Trophoblast cell (in vitro differentiated cells and primary cell): ENCODE data around the gene GHRHR.

Experiments
- DNase-seq, 2 donors: peaks; one replicate each; pipeline ENCODE4 v3.0.0-alpha.2; 2016
- H2AFZ ChIP-seq: 2 replicates; pipeline ENCODE4 v1.6.1; 2013; ENCODE audit warnings: low read length, moderate library complexity, mild to moderate bottlenecking; ENCODE audit not compliant: insufficient read depth, poor library complexity
- H2AK5ac ChIP-seq: 2 replicates; pipeline ENCODE4 v1.6.1; 2013; ENCODE audit warnings: mild to moderate bottlenecking, low read length
- H2BK120ac ChIP-seq: 2 replicates; pipeline ENCODE4 v1.6.1; 2013; ENCODE audit warnings: low read length, mild to moderate bottlenecking, moderate library complexity; ENCODE audit not compliant: insufficient read depth, poor library complexity
- H2BK12ac ChIP-seq: 2 replicates; pipeline ENCODE4 v1.6.1; 2013; ENCODE audit warnings: mild to moderate bottlenecking, low read length, moderate library complexity
- H2BK5ac ChIP-seq: 2 replicates; pipeline ENCODE4 v1.6.1; 2013; ENCODE audit warnings: low read length, low read depth, moderate library complexity, mild to moderate bottlenecking; ENCODE audit not compliant: poor library complexity
- H3K14ac ChIP-seq: 2 replicates; pipeline ENCODE4 v1.6.1; 2013; ENCODE audit warnings: mild to moderate bottlenecking, low read length
- H3K18ac ChIP-seq: 2 replicates; pipeline ENCODE4 v1.6.1; 2013; ENCODE audit warnings: mild to moderate bottlenecking, low read length
- H3K23ac ChIP-seq: 2 replicates; pipeline ENCODE4 v1.6.1; 2013; ENCODE audit warnings: low read length
- H3K27ac ChIP-seq: 2 replicates; pipeline ENCODE4 v1.5.1; 2013; ENCODE audit warnings: low read depth, mild to moderate bottlenecking, inconsistent platforms, low read length, moderate library complexity
- H3K27me3 ChIP-seq: 2 replicates; pipeline ENCODE4 v1.6.1; 2013; ENCODE audit warnings: inconsistent platforms, mild to moderate bottlenecking, low read length, moderate library complexity; ENCODE audit not compliant: insufficient read depth
- H3K36me3 ChIP-seq, 2 experiments: 1 replicate in 1 of 2; 2 replicates in 1 of 2; pipeline ENCODE4 v1.6.1; 2013; ENCODE audit warnings: low read length in 2 of 2, mild to moderate bottlenecking in 2 of 2, moderate library complexity in 1 of 2; ENCODE audit not compliant: insufficient read depth in 2 of 2, control insufficient read depth in 1 of 2
- H3K4ac ChIP-seq: 2 replicates; pipeline ENCODE4 v1.6.1; 2013; ENCODE audit warnings: low read depth, mild to moderate bottlenecking, low read length, moderate library complexity
- H3K4me1 ChIP-seq, 2 experiments: 1 replicate in 1 of 2; 2 replicates in 1 of 2; pipeline ENCODE4 v1.6.1; 2013; ENCODE audit warnings: low read length in 2 of 2, mild to moderate bottlenecking in 2 of 2, moderate library complexity in 1 of 2; ENCODE audit not compliant: insufficient read depth in 2 of 2, control insufficient read depth in 1 of 2
- H3K4me2 ChIP-seq: 2 replicates; pipeline ENCODE4 v1.6.1; 2013; ENCODE audit warnings: inconsistent platforms, mild to moderate bottlenecking, low read length, moderate library complexity
- H3K4me3 ChIP-seq: 2 replicates; pipeline ENCODE4 v1.5.1; 2013; ENCODE audit warnings: mild to moderate bottlenecking, low read depth, low read length, inconsistent platforms
- H3K79me1 ChIP-seq: one replicate; pipeline ENCODE4 v1.6.1; 2013; ENCODE audit warnings: low read length
- H3K79me2 ChIP-seq: 2 replicates; pipeline ENCODE4 v1.6.1; 2013; ENCODE audit warnings: low read length, mild to moderate bottlenecking; ENCODE audit not compliant: control insufficient read depth, insufficient read depth, poor library complexity
- H3K9ac ChIP-seq: 2 replicates; pipeline ENCODE4 v1.6.1; 2013; ENCODE audit warnings: mild to moderate bottlenecking, low read length
- H3K9me3 ChIP-seq: 2 replicates; pipeline ENCODE4 v1.6.1; 2013; ENCODE audit warnings: low read depth, mild to moderate bottlenecking, control low read depth, inconsistent platforms, low read length; ENCODE audit not compliant: insufficient read depth
- H4K12ac ChIP-seq: 2 replicates; pipeline ENCODE4 v1.6.1; 2013; ENCODE audit warnings: low read depth, mild to moderate bottlenecking, low read length, moderate library complexity
- H4K8ac ChIP-seq: 2 replicates; pipeline ENCODE4 v1.6.1; 2013; ENCODE audit warnings: low read depth, mild to moderate bottlenecking, low read length, moderate library complexity
- H4K91ac ChIP-seq: one replicate; pipeline ENCODE4 v1.6.1; 2013; ENCODE audit warnings: low read depth, mild to moderate bottlenecking, low read length, moderate library complexity
- WGBS: extraction: QIAGEN DNeasy Blood & Tissue Kit; methylation state at CpG from one replicate; pipeline ENCODE4 v1.1.7; 2013; ENCODE audit warnings: missing lambda C conversion rate; ENCODE audit not compliant: insufficient read length, insufficient coverage; ENCODE audit errors: extremely low coverage; 5-methylcytosine and 5-hydroxymethylcytosine counted together

GHRHR gene

DNA sequence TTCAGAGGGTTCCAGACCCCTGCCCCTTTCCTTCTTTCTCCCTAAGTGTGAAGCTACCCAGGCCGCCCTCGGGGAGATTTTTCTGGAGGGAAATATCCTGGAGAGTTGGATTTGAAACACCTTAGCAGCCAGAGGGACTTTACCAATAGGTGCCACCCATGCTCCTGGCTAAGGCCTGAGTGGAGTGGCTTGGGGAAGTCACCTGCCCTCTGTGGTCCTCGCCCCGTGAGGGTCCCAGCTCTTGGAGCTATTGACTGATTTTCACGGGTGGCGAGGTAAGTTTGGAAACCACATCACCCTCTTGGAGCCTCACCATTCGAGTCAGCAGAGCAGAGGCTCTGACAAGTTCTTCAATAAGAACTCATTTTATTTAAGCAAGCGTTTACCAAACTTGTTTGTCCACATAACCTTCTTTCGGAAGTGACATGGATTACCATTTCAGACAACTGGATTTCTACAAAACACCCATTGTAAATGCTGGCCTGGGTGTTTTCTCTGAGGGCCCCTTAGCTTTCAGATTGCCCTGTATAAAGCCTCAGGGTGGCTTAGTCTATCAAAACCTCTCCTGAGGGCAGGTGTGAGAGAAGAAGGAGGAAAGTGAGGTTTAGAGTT lies 31.7 kb upstream of the GHRHR start:
- Histone ChIP-seq H3K79me2 (no peaks in the 10 kb centered on the region), H4K8ac (peak overlapping the region; percentile 17), H3K4me1 (peaks cover 18 to 21% of the 10 kb centered on the region in 2 experiments), H3K4ac (no peak overlapping the region), H2BK120ac (peak overlapping the region; percentile 26), H3K36me3 (no peaks in the 10 kb centered on the region), H3K23ac (no peak overlapping the region), H3K27me3 (no peaks in the 10 kb centered on the region), H3K18ac (peak overlapping the region; percentile 25), H3K9me3 (peaks cover 5% of the 10 kb centered on the region), H3K79me1 (peaks cover 15% of the 10 kb centered on the region), H3K14ac (peak overlapping the region; percentile 69), H3K4me2 (no peak overlapping the region), H3K27ac (peak overlapping the region; percentile 29), H2BK12ac (peak overlapping the region; percentile 37), H3K4me3 (no peak overlapping the region), H2BK5ac (peak overlapping the region; percentile 63), H2AK5ac (peak overlapping the region; percentile 16), H4K91ac (peak overlapping the region; percentile 71), H3K9ac (no peak overlapping the region), H4K12ac (no peak overlapping the region), H2AFZ (no peak overlapping the region)
- peak; percentile 36 to 74 for DNase-seq
- no CpG with 5 or more reads among the region's 9 CpGs for WGBS

DNA sequence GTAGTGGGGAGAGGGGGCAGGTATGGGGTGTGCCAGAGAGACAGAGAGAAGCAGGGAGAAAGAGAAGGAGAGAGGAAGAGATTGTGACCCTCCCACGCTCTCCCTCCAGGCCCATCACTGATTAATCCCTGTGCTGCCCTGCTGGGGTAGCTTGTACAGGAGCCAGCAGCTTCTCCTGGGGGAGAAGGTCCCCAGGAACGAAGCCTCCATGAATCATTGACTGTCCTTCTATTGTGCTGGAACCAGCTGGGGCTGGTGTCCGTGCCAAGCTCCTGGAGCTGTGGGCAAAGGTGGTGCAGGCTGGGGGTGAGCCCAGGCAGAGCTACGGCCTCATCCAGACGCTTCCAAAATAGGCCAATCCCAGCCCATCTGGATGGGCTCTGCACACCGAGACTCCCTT lies 31.2 kb upstream of the GHRHR start:
- Histone ChIP-seq H3K4ac (no peak overlapping the region), H3K18ac (peak overlapping the region; percentile 63), H4K12ac (no peak overlapping the region), H3K9me3 (peaks cover 1% of the 10 kb centered on the region), H3K4me3 (no peak overlapping the region), H3K14ac (peak overlapping the region; percentile 69), H3K27ac (peak overlapping the region; percentile 29), H3K4me1 (peaks cover 18 to 21% of the 10 kb centered on the region in 2 experiments), H3K4me2 (no peak overlapping the region), H3K36me3 (no peaks in the 10 kb centered on the region), H2BK12ac (peak overlapping the region; percentile 76), H4K91ac (peak overlapping the region; percentile 71), H3K79me1 (peaks cover 15% of the 10 kb centered on the region), H2AK5ac (peak overlapping the region; percentile 16), H4K8ac (no peak overlapping the region), H2BK5ac (no peak overlapping the region), H2AFZ (no peak overlapping the region), H3K79me2 (no peaks in the 10 kb centered on the region), H3K27me3 (no peaks in the 10 kb centered on the region), H3K9ac (no peak overlapping the region), H3K23ac (no peak overlapping the region), H2BK120ac (peak overlapping the region; percentile 61)
- no CpG with 5 or more reads among the region's 6 CpGs for WGBS
- DNase-seq = no peak

DNA sequence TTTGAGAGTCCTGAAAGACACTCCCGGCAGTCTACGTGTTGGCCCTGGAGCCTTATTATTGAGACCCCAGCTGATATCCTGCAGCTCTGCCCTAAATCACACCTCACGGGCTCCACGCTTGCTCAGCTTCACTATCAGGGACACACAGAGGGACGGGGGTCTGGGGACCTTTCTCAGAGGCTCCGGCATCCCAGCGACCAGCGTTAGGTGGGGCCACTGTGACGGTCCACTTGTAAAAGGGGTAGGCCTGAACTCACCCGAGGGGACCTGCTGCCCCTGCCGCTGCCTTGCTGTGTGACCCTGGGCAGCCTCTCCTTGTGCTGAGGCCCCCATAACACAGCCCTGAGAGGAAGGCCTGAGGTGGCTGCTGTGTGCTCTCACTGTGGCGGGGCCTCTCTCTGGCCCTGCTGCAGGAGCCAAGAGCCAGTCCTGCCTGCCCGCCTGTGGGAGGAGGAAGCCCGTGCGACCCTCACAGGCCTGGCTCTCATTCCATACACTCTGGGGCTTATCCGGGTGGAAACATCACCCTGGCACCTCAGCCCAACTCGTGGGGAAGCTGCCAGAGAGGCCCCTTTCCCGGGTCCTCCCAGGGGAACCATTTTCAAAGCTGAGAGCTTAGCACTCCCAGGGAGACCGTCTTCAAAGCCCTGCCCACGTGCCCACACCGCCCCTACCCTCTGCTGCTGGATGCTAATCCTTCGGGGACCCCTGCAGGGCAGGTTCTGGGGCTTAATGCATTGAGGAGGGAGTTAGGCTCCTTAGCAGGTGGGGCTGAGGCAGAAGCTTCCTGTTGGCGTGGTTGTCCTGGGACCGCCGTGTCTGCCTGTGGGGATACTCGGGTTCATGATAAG lies 30.4 kb upstream of the GHRHR start:
- Histone ChIP-seq H3K27ac (no peak overlapping the region), H3K4me3 (no peak overlapping the region), H3K18ac (no peak overlapping the region), H3K9me3 (no peaks in the 10 kb centered on the region), H3K9ac (no peak overlapping the region), H4K91ac (peak overlapping the region; percentile 71), H3K14ac (no peak overlapping the region), H3K4ac (no peak overlapping the region), H3K23ac (no peak overlapping the region), H4K8ac (no peak overlapping the region), H2AK5ac (peak overlapping the region; percentile 16), H2BK5ac (no peak overlapping the region), H3K27me3 (no peaks in the 10 kb centered on the region), H2BK120ac (peak overlapping the region; percentile 61), H3K36me3 (no peaks in the 10 kb centered on the region), H4K12ac (no peak overlapping the region), H2AFZ (no peak overlapping the region), H3K79me2 (no peaks in the 10 kb centered on the region), H3K4me1 (peaks cover 18 to 21% of the 10 kb centered on the region in 2 experiments), H2BK12ac (peak overlapping the region; percentile 29), H3K79me1 (peaks cover 15% of the 10 kb centered on the region), H3K4me2 (no peak overlapping the region)
- no CpG with 5 or more reads among the region's 26 CpGs for WGBS
- no peak for DNase-seq

DNA sequence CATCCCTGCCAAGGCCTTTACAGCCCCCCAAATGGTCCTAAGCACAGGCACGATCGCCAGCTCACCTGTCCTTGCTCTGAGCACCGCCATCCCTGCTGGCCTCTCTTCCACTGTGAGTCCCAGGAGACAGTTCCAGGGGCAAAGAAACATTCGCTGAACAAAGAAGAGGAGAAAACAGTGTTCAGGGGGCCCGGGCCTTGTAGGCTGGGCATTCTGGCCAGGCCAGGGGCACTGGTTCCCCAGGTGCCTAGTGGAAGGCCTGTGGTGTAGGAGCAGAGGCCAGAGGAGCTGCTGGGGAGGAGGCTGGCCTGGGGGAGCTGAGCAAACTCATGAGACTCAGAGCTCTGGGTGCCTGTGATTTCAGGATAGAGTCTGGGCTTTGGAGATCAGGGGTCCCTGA lies 29.5 kb upstream of the GHRHR start:
- no peak overlapping the region for H3K23ac ChIP-seq
- H4K12ac ChIP-seq = no peak overlapping the region
- WGBS = no CpG with 5 or more reads among the region's 5 CpGs
- H3K36me3 ChIP-seq = no peaks in the 10 kb centered on the region
- H4K91ac ChIP-seq = peak overlapping the region; percentile 30
- H3K27ac ChIP-seq = no peak overlapping the region
- H3K4ac ChIP-seq = no peak overlapping the region
- no peak overlapping the region for H3K4me2 ChIP-seq
- H2AK5ac ChIP-seq = peak overlapping the region; percentile 65
- no peaks in the 10 kb centered on the region for H3K27me3 ChIP-seq
- H2AFZ ChIP-seq = no peak overlapping the region
- H3K4me1 ChIP-seq = peaks cover 18 to 21% of the 10 kb centered on the region in 2 experiments
- no peak overlapping the region for H2BK5ac ChIP-seq
- DNase-seq = no peak
- H2BK12ac ChIP-seq = no peak overlapping the region
- no peak overlapping the region for H4K8ac ChIP-seq
- H2BK120ac ChIP-seq = no peak overlapping the region
- no peaks in the 10 kb centered on the region for H3K79me2 ChIP-seq
- H3K9me3 ChIP-seq = no peaks in the 10 kb centered on the region
- no peak overlapping the region for H3K9ac ChIP-seq
- peaks cover 15% of the 10 kb centered on the region for H3K79me1 ChIP-seq
- H3K18ac ChIP-seq = no peak overlapping the region
- H3K4me3 ChIP-seq = no peak overlapping the region
- H3K14ac ChIP-seq = no peak overlapping the region
